AG04450 (cell line): ENCODE measurements around the gene TRAF1. TPM values are rescaled to one million over a fixed set of nuclear protein-coding genes. Genes with fewer than 3 reads are reported as not detected.

Source experiments
- CTCF ChIA-PET: fragments of 300-600, 350-600 bp; formaldehyde crosslinking; extraction: SDS; loops from one replicate; lab custom pipeline; 2022; ENCODE audit warnings: antibody characterized with exemption, inconsistent platforms; lab: Charles Lee
- POLR2A ChIA-PET: fragments of 350-600 bp; formaldehyde crosslinking; extraction: SDS; loops from one replicate; lab custom pipeline; 2021; ENCODE audit warnings: antibody characterized with exemption, inconsistent platforms; lab: Yijun Ruan, JAX
- DNase-seq: peaks from one replicate; pipeline ENCODE4 v3.0.0-alpha.2; 2011; ENCODE audit warnings: low read depth, low spot score
- H3K27ac ChIP-seq: one replicate; pipeline ENCODE4 v1.5.1; 2012; ENCODE audit warnings: low read depth, low read length, control low read depth
- H3K27me3 ChIP-seq: one replicate; pipeline ENCODE4 v1.6.0; 2012; ENCODE audit warnings: low read length; ENCODE audit not compliant: control insufficient read depth, insufficient read depth
- H3K4me3 ChIP-seq: 2 replicates; pipeline ENCODE4 v1.5.1; 2011; ENCODE audit warnings: mild to moderate bottlenecking, low read depth, low read length, control low read depth
- H3K9me3 ChIP-seq: 2 replicates; pipeline ENCODE4 v1.5.1; 2012; ENCODE audit warnings: low read length; ENCODE audit not compliant: control insufficient read depth, insufficient read depth
- CTCF ChIP-seq: IDR thresholded peaks from 2 replicates; pipeline ENCODE4 v1.5.1; 2011; ENCODE audit warnings: low read depth, low read length, control low read depth, inconsistent platforms
- polyA plus RNA-seq: library from polyadenylated mRNA; depleted of rRNA; stranded (reverse); fragments of >200 nt; gene quantifications from 2 replicates; pipeline ENCODE4 v1.2.3, GENCODE V29; 2011

TRAF1 gene
- polyA plus RNA-seq, 1 experiment, result 3.7 TPM

GRCh38 chr9:120921661-120922181 lies 4.9 kb downstream of the TRAF1 start:
- Histone ChIP-seq H3K27ac (no peak overlapping the region), H3K4me3 (no peak overlapping the region), H3K27me3 (peaks cover 2% of the 10 kb centered on the region), H3K9me3 (peaks cover 4% of the 10 kb centered on the region)
- no peak for DNase-seq
- no peak for TF ChIP-seq CTCF
- ChIA-PET POLR2A (interaction anchor here (1.0 kb wide), 1 partner anchor 53 kb away, joined by 3 read pairs; no protein-coding TSS in a partner anchor), CTCF (interaction anchor here (1.2 kb wide), 1 partner anchor 53 kb away, joined by 5 read pairs; no protein-coding TSS in a partner anchor)

GRCh38 chr9:120920806-120921178 lies 5.8 kb downstream of the TRAF1 start:
- POLR2A ChIA-PET, result no interaction called here
- Histone ChIP-seq H3K27me3 (peaks cover 2% of the 10 kb centered on the region), H3K27ac (no peak overlapping the region), H3K9me3 (peaks cover 4% of the 10 kb centered on the region), H3K4me3 (no peak overlapping the region)
- TF ChIP-seq CTCF, result no peak
- no peak for DNase-seq
- CTCF ChIA-PET, result no interaction called here

GRCh38 chr9:120919843-120920805 lies 6.5 kb downstream of the TRAF1 start:
- CTCF ChIA-PET, result interaction anchor here (0.6 to 0.7 kb wide), 2 partner anchors 17 to 388 kb away, joined by 3 to 12 read pairs; no protein-coding TSS in a partner anchor
- no peak for DNase-seq
- POLR2A ChIA-PET, result no interaction called here
- peaks cover 4% of the 10 kb centered on the region for H3K9me3 ChIP-seq
- no peak for TF ChIP-seq CTCF
- no peak overlapping the region for H3K4me3 ChIP-seq
- H3K27me3 ChIP-seq, result peaks cover 2% of the 10 kb centered on the region
- H3K27ac ChIP-seq, result no peak overlapping the region

- ChIA-PET POLR2A (no interaction called here), CTCF (interaction anchor here (0.6 to 0.7 kb wide), 2 partner anchors 18 kb away, joined by 3 to 4 read pairs; no protein-coding TSS in a partner anchor)
- no peak for DNase-seq
Observed at GRCh38 chr9:120918931-120919842, 7.4 kb downstream of the TRAF1 start.

More at GRCh38 chr9:120918931-120919842, 7.4 kb downstream of the TRAF1 start:
- H3K27me3 ChIP-seq, result peaks cover 2% of the 10 kb centered on the region
- peaks cover 4% of the 10 kb centered on the region for H3K9me3 ChIP-seq
- H3K4me3 ChIP-seq, result no peak overlapping the region
- peak overlapping the region; percentile 31 for H3K27ac ChIP-seq
- no peak for TF ChIP-seq CTCF
